C4-2B (cell line): ENCODE data around the gene IMMP1L.

ENCODE experiments used
- CTCF ChIP-seq: fragments of 450-650 bp; conservative IDR thresholded peaks from 2 replicates; pipeline ENCODE4 v1.5.1; 2017; ENCODE audit warnings: mild to moderate bottlenecking
- ZFX ChIP-seq: fragments of 450-650 bp; IDR thresholded peaks from 2 replicates; pipeline ENCODE4 v1.6.1; 2017

- TF ChIP-seq CTCF (no peak), ZFX (no peak)
These were observed 95.1 kb downstream of the IMMP1L start for GRCh38 chr11:31414338-31414737.
